Naive thymus-derived CD8-positive, alpha-beta T cell (primary cell): ENCODE data around the gene DNAI1. TPM values are rescaled to one million over a fixed set of nuclear protein-coding genes. Genes with fewer than 3 reads are reported as not detected.

Experiments
- polyA plus RNA-seq, 3 donors: library from polyadenylated mRNA; unstranded; fragments of 300-500 nt; fragmentation: Illumina TruSeq; gene quantifications; one replicate each; pipeline ENCODE4 v1.2.3, GENCODE V29; 2021
- total RNA-seq, 8 experiments: library from RNA in 2 of 8; stranded (reverse) in 2 of 8; gene quantifications; one replicate each; pipeline ENCODE4 v1.2.3 and lab custom pipeline; 2021 to 2026

The DNAI1 gene
- total and polyA plus RNA-seq, 5 experiments from 2014 or later: not detected

Other genes with a start within 250 kb of the DNAI1 start
- under 1 TPM; 0.19 to 0.44 TPM for gene KIF24, start 129.5 kb upstream of the DNAI1 start, total RNA-seq
- gene KIF24, start 129.5 kb upstream of the DNAI1 start, polyA plus RNA-seq: not detected
- 10 to 100 TPM; 18.9 to 19.3 TPM for gene NUDT2, start 129.2 kb upstream of the DNAI1 start, total RNA-seq
- gene NUDT2, start 129.2 kb upstream of the DNAI1 start, polyA plus RNA-seq: 10 to 100 TPM; 28.0 to 71.2 (median 35.1) TPM
- 1 to 10 TPM; 1.2 to 1.5 TPM for gene MYORG, start 81.9 kb upstream of the DNAI1 start, total RNA-seq
- gene MYORG, start 81.9 kb upstream of the DNAI1 start, polyA plus RNA-seq: under 1 TPM; 0.17 to 0.39 (median 0.37) TPM
- gene FAM219A, start 235 bp upstream of the DNAI1 start, total RNA-seq: 10 to 100 TPM; 18.4 to 18.5 TPM
- gene FAM219A, start 235 bp upstream of the DNAI1 start, polyA plus RNA-seq: 1 to 10 TPM in 1 of 3 donors, under 1 TPM in 2; 0.59 to 1.1 (median 0.67) TPM
- gene ENHO, start 64.2 kb downstream of the DNAI1 start, total RNA-seq: under 1 TPM in 1 of 2 experiments, not detected in 1; 0.36 TPM
- under 1 TPM; 0.19 to 0.24 (median 0.21) TPM for gene ENHO, start 64.2 kb downstream of the DNAI1 start, polyA plus RNA-seq
- not detected for gene CNTFR, start 130.9 kb downstream of the DNAI1 start, total RNA-seq
- not detected for gene CNTFR, start 130.9 kb downstream of the DNAI1 start, polyA plus RNA-seq
- gene RPP25L, start 153.3 kb downstream of the DNAI1 start, total RNA-seq: 10 to 100 TPM; 20.5 to 22.2 TPM
- gene RPP25L, start 153.3 kb downstream of the DNAI1 start, polyA plus RNA-seq: 10 to 100 TPM; 28.7 to 51.7 (median 45.1) TPM
- gene DCTN3, start 161.7 kb downstream of the DNAI1 start, total RNA-seq: 10 to 100 TPM; 60.0 to 69.6 TPM
- gene DCTN3, start 161.7 kb downstream of the DNAI1 start, polyA plus RNA-seq: 100 to 1,000 TPM; 117 to 140 (median 124) TPM
- under 1 TPM in 1 of 2 experiments, not detected in 1; 0.27 TPM for gene ARID3C, start 170.3 kb downstream of the DNAI1 start, total RNA-seq
- gene ARID3C, start 170.3 kb downstream of the DNAI1 start, polyA plus RNA-seq: not detected
- gene SIGMAR1, start 179.0 kb downstream of the DNAI1 start, total RNA-seq: 10 to 100 TPM; 37.7 to 39.8 TPM
- 10 to 100 TPM; 67.9 to 78.4 (median 71.8) TPM for gene SIGMAR1, start 179.0 kb downstream of the DNAI1 start, polyA plus RNA-seq
- gene GALT, start 187.9 kb downstream of the DNAI1 start, total RNA-seq: 100 to 1,000 TPM; 170 to 181 TPM
- gene GALT, start 187.9 kb downstream of the DNAI1 start, polyA plus RNA-seq: 10 to 100 TPM; 38.2 to 46.7 (median 42.0) TPM
- gene IL11RA, start 193.4 kb downstream of the DNAI1 start, total RNA-seq: 100 to 1,000 TPM; 135 to 144 TPM
- gene IL11RA, start 193.4 kb downstream of the DNAI1 start, polyA plus RNA-seq: 1 to 10 TPM; 5.1 to 7.7 (median 6.1) TPM
- gene CCL27, start 203.9 kb downstream of the DNAI1 start, total RNA-seq: not detected
- not detected for gene CCL27, start 203.9 kb downstream of the DNAI1 start, polyA plus RNA-seq
- not detected for gene CCL19, start 232.5 kb downstream of the DNAI1 start, total RNA-seq
- gene CCL19, start 232.5 kb downstream of the DNAI1 start, polyA plus RNA-seq: not detected